Measurements from ENCODE around the gene GLRA3. TPM values are rescaled to one million over a fixed set of nuclear protein-coding genes. Genes with fewer than 3 reads are reported as not detected.

Gene GLRA3
- total RNA-seq, 3 donors from 2014 or later: 0.09 TPM; not detected in 2

DNA sequence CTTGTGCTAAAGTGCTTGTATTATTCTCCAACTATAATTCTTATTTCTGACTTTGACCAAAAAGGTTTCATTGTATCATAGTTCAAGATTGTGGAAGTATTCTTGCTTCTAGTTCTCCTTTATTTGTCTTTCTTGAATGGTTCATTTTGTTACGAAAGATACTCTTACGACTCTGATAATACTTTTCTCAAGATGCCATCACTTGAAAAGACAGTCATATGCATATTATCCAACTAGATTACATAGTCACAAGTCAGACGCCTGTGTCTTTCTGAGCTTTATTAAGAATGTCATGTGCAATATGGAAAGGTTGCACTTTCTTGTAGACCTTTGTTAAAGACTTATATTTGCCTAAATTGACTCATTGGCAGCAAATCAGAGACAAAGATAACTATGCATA lies 235.3 kb downstream of the GLRA3 start:
- no peaks in the 10 kb centered on the region for H3K4me1 ChIP-seq (ENCODE audit: low read depth)
- H3K36me3 ChIP-seq (ENCODE audit: low read depth): no peaks in the 10 kb centered on the region
- DNase-seq (no peak), ATAC-seq (no peak)
- H3K4me3 ChIP-seq: no peak overlapping the region
- no peak for TF ChIP-seq CTCF (IDR thresholded peaks at IDR 0.05)
- H3K9me3 ChIP-seq: no peaks in the 10 kb centered on the region
- intact Hi-C loops (cut with DNase I, micrococcal nuclease): no loop called here

GRCh38 chr4:174592985-174593335 lies 236.1 kb downstream of the GLRA3 start:
- ATAC-seq (no peak), DNase-seq (no peak)
- no peak for TF ChIP-seq CTCF (IDR thresholded peaks at IDR 0.05)
- H3K9me3 ChIP-seq: no peaks in the 10 kb centered on the region
- no peaks in the 10 kb centered on the region for H3K4me1 ChIP-seq (ENCODE audit: low read depth)
- H3K36me3 ChIP-seq (ENCODE audit: low read depth): no peaks in the 10 kb centered on the region
- intact Hi-C loops (cut with DNase I, micrococcal nuclease): no loop called here
- H3K4me3 ChIP-seq: no peak overlapping the region

GRCh38 chr4:174592256-174592984 lies 236.6 kb downstream of the GLRA3 start:
- Histone ChIP-seq H3K4me1 (ENCODE audit: low read depth) (no peaks in the 10 kb centered on the region), H3K36me3 (ENCODE audit: low read depth) (no peaks in the 10 kb centered on the region), H3K9me3 (no peaks in the 10 kb centered on the region), H3K4me3 (no peak overlapping the region)
- no peak for TF ChIP-seq CTCF (IDR thresholded peaks at IDR 0.05)
- intact Hi-C loops (cut with DNase I, micrococcal nuclease): no loop called here
- DNase-seq (no peak), ATAC-seq (no peak)

GRCh38 chr4:174591243-174592021 lies 237.6 kb downstream of the GLRA3 start:
- Histone ChIP-seq H3K4me3 (no peak overlapping the region), H3K36me3 (ENCODE audit: low read depth) (no peaks in the 10 kb centered on the region), H3K9me3 (no peaks in the 10 kb centered on the region), H3K4me1 (ENCODE audit: low read depth) (no peaks in the 10 kb centered on the region)
- intact Hi-C loops (cut with DNase I, micrococcal nuclease): no loop called here
- TF ChIP-seq CTCF (IDR thresholded peaks at IDR 0.05): no peak
- DNase-seq: no peak
- ATAC-seq: peak; percentile 35

DNA sequence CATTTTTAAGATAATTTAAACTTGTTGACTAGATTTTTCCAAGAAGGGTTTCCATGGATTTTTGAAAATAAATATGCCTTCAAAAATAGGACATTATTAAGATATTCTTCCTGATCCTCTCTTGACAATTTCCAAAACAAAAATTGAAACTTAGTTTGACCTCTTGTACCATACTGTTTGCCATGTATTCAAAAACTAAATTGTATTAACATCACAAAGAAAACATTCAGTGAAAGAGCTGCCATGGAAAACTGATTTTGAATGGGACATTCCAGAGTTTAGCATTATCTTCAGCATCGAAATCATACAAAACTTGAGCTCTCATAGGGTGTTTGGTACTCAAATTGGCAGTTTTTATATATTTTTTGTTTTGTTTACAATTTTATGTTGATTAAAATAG lies 238.7 kb downstream of the GLRA3 start:
- no peak for DNase-seq
- no peak for TF ChIP-seq CTCF (IDR thresholded peaks at IDR 0.05)
- H3K4me3 ChIP-seq: no peak overlapping the region
- intact Hi-C loops (cut with DNase I, micrococcal nuclease): no loop called here
- H3K36me3 ChIP-seq (ENCODE audit: low read depth): no peaks in the 10 kb centered on the region
- no peaks in the 10 kb centered on the region for H3K4me1 ChIP-seq (ENCODE audit: low read depth)
- no peaks in the 10 kb centered on the region for H3K9me3 ChIP-seq
- ATAC-seq: no peak

Other genes with a start within 250 kb of the GLRA3 start
- not detected for gene ADAM29, start 89.1 kb upstream of the GLRA3 start, total RNA-seq

All from mucosa of descending colon (tissue), 3 donors.